ENCODE data around the gene CTSK.
"Not testable (repeated sequence)": the region's sequence is repeated elsewhere in the genome, so short reads cannot be mapped to it uniquely, and the experiment has no call there.

CTSK gene

GRCh38 chr1:150836129-150836773, 28.2 kb upstream of the CTSK start:
- no peak overlapping the region for H3K4me3 ChIP-seq (ENCODE audit: low read depth, low read length)
- TF ChIP-seq CTCF (IDR thresholded peaks at IDR 0.05; ENCODE audit: low read depth, low read length) = no peak

GRCh38 chr1:150833961-150834360, 25.9 kb upstream of the CTSK start:
- not testable (repeated sequence) for H3K4me3 ChIP-seq (ENCODE audit: low read depth, low read length)

- no peak for TF ChIP-seq CTCF (IDR thresholded peaks at IDR 0.05; ENCODE audit: low read depth, low read length)
- H3K4me3 ChIP-seq (ENCODE audit: low read depth, low read length) = no peak overlapping the region
Observed at GRCh38 chr1:150832597-150832996, 24.5 kb upstream of the CTSK start.

- TF ChIP-seq CTCF (IDR thresholded peaks at IDR 0.05; ENCODE audit: low read depth, low read length) = no peak
- no peak overlapping the region for H3K4me3 ChIP-seq (ENCODE audit: low read depth, low read length)
Observed at GRCh38 chr1:150829751-150830150, 21.7 kb upstream of the CTSK start.

- no peak overlapping the region for H3K4me3 ChIP-seq (ENCODE audit: low read depth, low read length)
- no peak for TF ChIP-seq CTCF (IDR thresholded peaks at IDR 0.05; ENCODE audit: low read depth, low read length)
Observed at GRCh38 chr1:150826299-150826698, 18.2 kb upstream of the CTSK start.

- TF ChIP-seq CTCF (IDR thresholded peaks at IDR 0.05; ENCODE audit: low read depth, low read length) = no peak
Observed at GRCh38 chr1:150820730-150821512, 12.9 kb upstream of the CTSK start.

GRCh38 chr1:150815871-150816270, 7.8 kb upstream of the CTSK start:
- no peak for TF ChIP-seq CTCF (IDR thresholded peaks at IDR 0.05; ENCODE audit: low read depth, low read length)
- no peak overlapping the region for H3K4me3 ChIP-seq (ENCODE audit: low read depth, low read length)

More at GRCh38 chr1:150820730-150821512, 12.9 kb upstream of the CTSK start:
- no peak overlapping the region for H3K4me3 ChIP-seq (ENCODE audit: low read depth, low read length)
